Gastroesophageal sphincter (tissue), 4 donors: Measurements from ENCODE around the gene RAPGEF1. TPM values are rescaled to one million over a fixed set of nuclear protein-coding genes. Genes with fewer than 3 reads are reported as not detected.
A peak's percentile ranks its signal among the peaks of the same experiment; 100 is the strongest.

Source experiments
- ATAC-seq: fragments of 150-250 bp; one replicate; pipeline ENCODE4 v1.9.1; 2016; ENCODE audit warnings: mild to moderate bottlenecking, moderate library complexity
- H3K27ac ChIP-seq, 4 donors: fragments of 200-600 bp; sonication (generic) in 3 of 4; 1 replicate in 3 of 4; 2 replicates in 1 of 4; pipeline ENCODE4 v1.5.1; 2016 to 2019
- H3K27me3 ChIP-seq: fragments of 200-600 bp; sonication (generic); one replicate; pipeline ENCODE4 v1.5.1; 2019
- H3K36me3 ChIP-seq, 2 donors: fragments of 200-600 bp; sonication (generic); one replicate each; pipeline ENCODE4 v1.5.1; 2019; ENCODE audit warnings: control low read depth in 1 of 2
- H3K4me1 ChIP-seq, 3 donors: fragments of 200-600 bp; sonication (generic); 1 replicate in 2 of 3; 2 replicates in 1 of 3; pipeline ENCODE4 v1.5.1; 2016 to 2019; ENCODE audit warnings: control low read depth in 2 of 3
- H3K4me3 ChIP-seq, 2 donors: fragments of 200-600 bp; sonication (generic); one replicate each; pipeline ENCODE4 v1.5.1; 2019; ENCODE audit warnings: mild to moderate bottlenecking in 1 of 2, moderate library complexity in 1 of 2
- H3K9me3 ChIP-seq, 3 donors: fragments of 200-600 bp; sonication (generic); one replicate each; pipeline ENCODE4 v1.5.1; 2017 to 2019; ENCODE audit warnings: control low read depth in 2 of 3
- EP300 ChIP-seq: sonication (generic); formaldehyde crosslinking; IDR thresholded peaks from one replicate; pipeline ENCODE4 v1.6.1; 2017; ENCODE audit warnings: antibody characterized with exemption, mild to moderate bottlenecking
- POLR2A ChIP-seq, 2 donors: fragments of 450-650 bp; IDR thresholded peaks; one replicate each; pipeline ENCODE4 v1.6.1; 2017; ENCODE audit warnings: antibody characterized with exemption in 2 of 2, mild to moderate bottlenecking in 2 of 2, moderate library complexity in 1 of 2
- POLR2AphosphoS5 ChIP-seq: sonication (generic); formaldehyde crosslinking; IDR thresholded peaks from one replicate; pipeline ENCODE4 v1.6.1; 2017; ENCODE audit warnings: antibody characterized with exemption
- WGBS, 2 donors: methylation state at CpG; one replicate each; pipeline ENCODE4 v1.1.5; 2018; ENCODE audit warnings: low coverage in 1 of 2; 5-methylcytosine and 5-hydroxymethylcytosine counted together
- total RNA-seq, 4 donors: library from RNA; depleted of rRNA; stranded (reverse); fragments of >200 nt; gene quantifications; one replicate each; pipeline ENCODE4 v1.1.0, GENCODE V29; 2016
- TF ChIP-seq, protein P1 (sequence below), 4 experiments: fragments of 200-600 bp in 2 of 4; fragments of 450-650 bp in 2 of 4; sonication (generic) in 1 of 4; IDR thresholded peaks; one replicate each; pipeline ENCODE4 v1.5.1; 2017 to 2019; ENCODE audit warnings: antibody characterized with exemption in 4 of 4, mild to moderate bottlenecking in 2 of 4, moderate library complexity in 2 of 4

The RAPGEF1 gene
- total RNA-seq, 4 donors from 2014 or later, result 47.5 to 162 (median 77.6) TPM

DNA sequence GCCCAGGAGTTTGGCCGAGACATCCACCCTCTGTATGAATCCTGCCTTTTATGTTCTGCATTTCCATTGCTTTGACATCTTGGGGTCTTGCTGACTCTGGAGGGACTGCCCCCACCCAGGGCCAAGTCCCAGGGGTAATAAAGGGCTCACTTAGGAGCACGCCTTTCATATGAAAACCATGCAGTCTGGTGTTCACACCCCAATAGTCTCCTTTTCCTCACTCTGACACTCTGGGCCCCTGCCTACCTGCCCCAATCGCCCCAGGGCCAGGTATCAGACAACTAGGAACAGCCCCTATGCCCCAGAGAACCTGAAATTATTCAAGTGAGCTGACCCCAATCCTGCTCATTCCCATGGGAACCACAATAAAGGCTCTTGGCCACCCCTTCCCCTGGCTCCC is 33.1 kb upstream of the RAPGEF1 start:
- H3K4me1 ChIP-seq, result no peaks in the 10 kb centered on the region
- no peak overlapping the region for H3K4me3 ChIP-seq
- no peak for ATAC-seq
- WGBS, 2 donors, result 88% methylated on average over 2 of the region's 3 CpGs; no CpG with 5 or more reads in 1 of the 2 donors
- no peak overlapping the region for H3K27ac ChIP-seq
- H3K9me3 ChIP-seq, result no peaks in the 10 kb centered on the region
- no peak for TF ChIP-seq POLR2A (IDR thresholded peaks at IDR 0.05)
- no peak for TF ChIP-seq POLR2AphosphoS5
- TF ChIP-seq, protein P1, sequence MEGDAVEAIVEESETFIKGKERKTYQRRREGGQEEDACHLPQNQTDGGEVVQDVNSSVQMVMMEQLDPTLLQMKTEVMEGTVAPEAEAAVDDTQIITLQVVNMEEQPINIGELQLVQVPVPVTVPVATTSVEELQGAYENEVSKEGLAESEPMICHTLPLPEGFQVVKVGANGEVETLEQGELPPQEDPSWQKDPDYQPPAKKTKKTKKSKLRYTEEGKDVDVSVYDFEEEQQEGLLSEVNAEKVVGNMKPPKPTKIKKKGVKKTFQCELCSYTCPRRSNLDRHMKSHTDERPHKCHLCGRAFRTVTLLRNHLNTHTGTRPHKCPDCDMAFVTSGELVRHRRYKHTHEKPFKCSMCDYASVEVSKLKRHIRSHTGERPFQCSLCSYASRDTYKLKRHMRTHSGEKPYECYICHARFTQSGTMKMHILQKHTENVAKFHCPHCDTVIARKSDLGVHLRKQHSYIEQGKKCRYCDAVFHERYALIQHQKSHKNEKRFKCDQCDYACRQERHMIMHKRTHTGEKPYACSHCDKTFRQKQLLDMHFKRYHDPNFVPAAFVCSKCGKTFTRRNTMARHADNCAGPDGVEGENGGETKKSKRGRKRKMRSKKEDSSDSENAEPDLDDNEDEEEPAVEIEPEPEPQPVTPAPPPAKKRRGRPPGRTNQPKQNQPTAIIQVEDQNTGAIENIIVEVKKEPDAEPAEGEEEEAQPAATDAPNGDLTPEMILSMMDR (IDR thresholded peaks at IDR 0.05), result no peak
- no peak for TF ChIP-seq EP300
- no peaks in the 10 kb centered on the region for H3K36me3 ChIP-seq
- peaks cover 54% of the 10 kb centered on the region for H3K27me3 ChIP-seq

DNA sequence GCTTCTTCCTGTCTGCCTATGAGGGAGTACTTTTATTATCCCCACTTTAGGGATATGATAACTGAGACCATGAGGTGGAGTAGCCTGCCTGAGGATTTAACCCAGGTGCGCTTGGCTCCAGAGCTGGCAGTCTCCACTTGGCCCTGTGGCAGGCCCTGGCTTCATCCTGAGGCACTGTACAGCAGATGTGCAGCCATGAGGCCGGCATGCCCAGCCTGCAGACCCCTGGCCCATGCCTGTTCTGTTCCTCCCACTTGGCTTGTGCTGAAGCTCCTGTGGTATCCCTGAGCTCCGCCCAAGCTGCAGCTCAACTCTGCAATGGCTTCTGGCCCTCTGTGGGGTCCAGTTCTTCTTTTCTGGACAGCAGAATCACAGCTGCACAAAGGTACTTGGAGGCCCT is 31.8 kb upstream of the RAPGEF1 start:
- Histone ChIP-seq H3K36me3 (no peaks in the 10 kb centered on the region), H3K4me3 (no peak overlapping the region), H3K27me3 (peaks cover 58% of the 10 kb centered on the region), H3K9me3 (no peaks in the 10 kb centered on the region), H3K4me1 (no peaks in the 10 kb centered on the region), H3K27ac (no peak overlapping the region)
- TF ChIP-seq POLR2A (IDR thresholded peaks at IDR 0.05), result no peak
- no peak for TF ChIP-seq EP300
- no peak for TF ChIP-seq POLR2AphosphoS5
- TF ChIP-seq, protein P1 (IDR thresholded peaks at IDR 0.05), result no peak
- ATAC-seq, result no peak
- no CpG with 5 or more reads among the region's 3 CpGs for WGBS, 2 donors

DNA sequence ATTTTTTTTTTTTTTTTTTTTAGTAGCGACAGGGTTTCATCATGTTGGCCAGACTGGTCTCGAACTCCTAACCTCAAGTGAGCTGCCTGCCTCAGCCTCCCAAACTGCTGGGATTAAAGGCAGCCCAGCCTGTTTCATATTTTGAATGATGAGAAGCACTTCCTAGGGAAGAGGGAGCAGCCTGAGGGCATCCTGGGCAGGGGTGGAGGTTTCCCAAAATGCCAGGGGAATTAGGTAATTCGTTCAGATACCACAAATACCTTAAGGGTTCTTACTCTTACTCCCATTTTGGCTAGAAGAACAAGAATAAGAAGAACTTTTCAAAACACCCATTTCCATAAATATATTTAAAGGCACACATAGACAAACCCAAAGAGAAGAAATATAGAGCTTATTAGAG is 29.5 kb upstream of the RAPGEF1 start:
- H3K27me3 ChIP-seq, result peaks cover 54% of the 10 kb centered on the region
- no peak for ATAC-seq
- 40 to 80% methylated on average over 1 of the region's 3 CpGs for WGBS, 2 donors

DNA sequence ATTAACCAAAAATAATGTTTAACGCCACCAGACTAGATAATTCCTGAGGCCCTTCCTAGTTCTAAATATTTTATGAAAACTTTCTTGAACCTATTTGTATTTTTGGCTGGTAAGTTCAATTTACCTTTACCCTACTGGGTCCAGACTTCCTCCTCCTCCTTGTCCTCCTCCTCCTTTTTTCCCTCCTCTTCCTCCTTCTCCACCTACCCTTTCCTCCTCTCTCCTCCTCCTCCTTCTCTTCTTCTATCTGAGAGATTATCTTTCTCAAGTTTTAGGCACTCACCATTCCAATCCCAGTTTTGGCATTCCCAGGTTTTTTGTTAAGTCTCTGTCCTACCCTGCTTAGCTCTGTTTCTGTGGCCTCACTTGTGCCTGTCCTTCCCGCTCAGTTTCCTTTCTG is 24.7 kb upstream of the RAPGEF1 start:
- no peak for TF ChIP-seq EP300
- no peak for TF ChIP-seq POLR2AphosphoS5
- TF ChIP-seq, protein P1 (IDR thresholded peaks at IDR 0.05), result no peak
- TF ChIP-seq POLR2A (IDR thresholded peaks at IDR 0.05), result no peak
- Histone ChIP-seq H3K4me1 (peaks cover 0 to 10% (median 0%) of the 10 kb centered on the region in 3 donors), H3K36me3 (no peaks in the 10 kb centered on the region), H3K27ac (no peak overlapping the region), H3K4me3 (no peak overlapping the region), H3K27me3 (peaks cover 48% of the 10 kb centered on the region), H3K9me3 (no peaks in the 10 kb centered on the region)
- ATAC-seq, result no peak
- 64 to 81% methylated on average over 2 of the region's 2 CpGs for WGBS, 2 donors

More for the DNA sequence above, 29.5 kb upstream of the RAPGEF1 start:
- no peaks in the 10 kb centered on the region for H3K9me3 ChIP-seq
- H3K4me1 ChIP-seq, result no peaks in the 10 kb centered on the region
- H3K27ac ChIP-seq, result no peak overlapping the region
- TF ChIP-seq EP300 (no peak), POLR2AphosphoS5 (no peak), POLR2A (IDR thresholded peaks at IDR 0.05) (no peak)
- TF ChIP-seq, protein P1 (IDR thresholded peaks at IDR 0.05), result no peak
- no peaks in the 10 kb centered on the region for H3K36me3 ChIP-seq
- H3K4me3 ChIP-seq, result no peak overlapping the region

DNA sequence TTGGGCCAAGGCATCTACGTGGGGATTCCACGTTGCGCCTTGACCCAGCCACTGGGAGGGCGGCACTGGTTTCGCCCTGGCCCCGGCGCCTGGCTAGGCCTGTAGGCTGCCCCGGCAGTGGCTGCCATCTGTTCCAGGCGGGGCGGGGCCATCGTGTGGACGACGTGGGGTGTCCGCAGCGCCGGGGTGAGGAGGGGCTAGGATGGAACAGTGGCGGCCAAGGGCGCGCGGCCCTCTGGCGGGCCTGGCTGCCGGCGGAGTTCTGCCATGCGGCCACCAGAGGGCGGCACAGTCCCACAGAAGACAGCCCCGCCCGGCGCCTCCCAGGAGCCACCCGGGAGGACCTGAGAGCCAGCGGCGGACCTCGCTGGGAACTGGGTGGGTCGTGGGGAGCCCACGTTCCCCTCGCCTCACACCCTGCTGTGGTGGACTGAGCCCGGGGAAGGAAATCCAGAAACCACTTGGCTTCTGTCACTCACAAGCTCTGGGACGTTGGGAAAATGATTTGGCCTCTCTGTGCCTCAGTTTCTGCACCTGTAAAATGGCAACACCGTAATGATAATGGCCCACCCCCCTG is 22.6 kb upstream of the RAPGEF1 start:
- TF ChIP-seq, protein P1 (IDR thresholded peaks at IDR 0.05), result peak; percentile 93 to 97 (median 96)
- TF ChIP-seq POLR2AphosphoS5 (no peak), POLR2A (IDR thresholded peaks at IDR 0.05) (no peak)
- H3K36me3 ChIP-seq, result no peaks in the 10 kb centered on the region
- peak; percentile 90 for ATAC-seq
- H3K4me3 ChIP-seq, result peak overlapping the region in 1 of 2 donors; percentile 3
- peaks cover 57% of the 10 kb centered on the region for H3K27me3 ChIP-seq
- no peak overlapping the region for H3K27ac ChIP-seq
- 30 to 80% methylated on average over 1 to 3 of the region's 38 CpGs for WGBS, 2 donors
- peaks cover 0 to 10% (median 0%) of the 10 kb centered on the region in 3 donors for H3K4me1 ChIP-seq
- H3K9me3 ChIP-seq, result no peaks in the 10 kb centered on the region
